Activated CD4-positive, alpha-beta T cell treated with anti-CD3 and anti-CD28 coated beads, Interleukin-2, amount 50 U/mL, for 48 hours (primary cell): ENCODE measurements around the gene COL18A1.
A peak's percentile ranks its signal among the peaks of the same experiment; 100 is the strongest.
"Not testable (repeated sequence)": the region's sequence is repeated elsewhere in the genome, so short reads cannot be mapped to it uniquely, and the experiment has no call there.

Source experiments
- DNase-seq, 2 experiments: peaks; one replicate each; pipeline ENCODE4 v3.0.0-alpha.2; 2020

Gene COL18A1

DNA sequence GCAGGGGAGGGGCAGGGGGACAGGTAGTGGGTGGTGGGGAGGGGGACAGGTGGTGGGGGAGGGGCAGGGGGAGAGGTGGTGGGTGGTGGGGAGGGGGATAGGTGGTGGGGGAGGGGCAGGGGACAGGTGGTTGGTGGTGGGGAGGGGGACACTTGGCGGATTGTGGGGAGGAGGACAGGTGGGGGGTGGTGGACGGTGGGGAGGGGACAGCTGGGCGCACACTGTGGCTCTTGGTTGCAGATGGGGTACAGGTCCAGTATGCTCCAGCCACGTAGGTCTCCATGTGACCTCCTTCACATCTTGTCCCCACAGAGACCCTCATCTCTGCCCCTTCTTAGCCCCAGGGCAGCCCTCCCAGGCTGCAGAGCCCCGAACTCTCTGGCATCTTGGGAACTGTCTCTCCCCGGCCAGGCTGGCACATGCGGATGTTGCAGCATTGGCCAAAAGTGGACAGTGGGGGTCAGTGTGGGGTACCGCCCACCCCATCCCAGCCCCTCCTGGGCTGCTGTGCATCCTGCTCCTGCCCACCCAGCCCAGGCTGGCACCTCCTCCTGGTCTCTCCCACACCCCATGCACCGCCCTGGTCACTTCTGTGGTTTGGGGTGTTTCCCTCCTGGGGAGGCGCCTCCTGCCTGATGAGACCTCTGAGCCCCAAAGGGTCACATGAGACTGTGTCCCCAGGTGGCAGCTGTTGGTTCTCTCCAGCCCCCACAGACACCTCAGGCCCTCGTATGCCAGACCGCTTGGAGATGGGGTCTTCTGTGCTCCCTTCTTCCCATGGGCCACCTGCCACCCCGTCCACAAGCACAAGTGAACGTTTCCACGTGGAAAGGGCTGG, 144.9 kb downstream of the COL18A1 start:
- peak in 1 of 2 experiments; percentile 17 for DNase-seq

DNA sequence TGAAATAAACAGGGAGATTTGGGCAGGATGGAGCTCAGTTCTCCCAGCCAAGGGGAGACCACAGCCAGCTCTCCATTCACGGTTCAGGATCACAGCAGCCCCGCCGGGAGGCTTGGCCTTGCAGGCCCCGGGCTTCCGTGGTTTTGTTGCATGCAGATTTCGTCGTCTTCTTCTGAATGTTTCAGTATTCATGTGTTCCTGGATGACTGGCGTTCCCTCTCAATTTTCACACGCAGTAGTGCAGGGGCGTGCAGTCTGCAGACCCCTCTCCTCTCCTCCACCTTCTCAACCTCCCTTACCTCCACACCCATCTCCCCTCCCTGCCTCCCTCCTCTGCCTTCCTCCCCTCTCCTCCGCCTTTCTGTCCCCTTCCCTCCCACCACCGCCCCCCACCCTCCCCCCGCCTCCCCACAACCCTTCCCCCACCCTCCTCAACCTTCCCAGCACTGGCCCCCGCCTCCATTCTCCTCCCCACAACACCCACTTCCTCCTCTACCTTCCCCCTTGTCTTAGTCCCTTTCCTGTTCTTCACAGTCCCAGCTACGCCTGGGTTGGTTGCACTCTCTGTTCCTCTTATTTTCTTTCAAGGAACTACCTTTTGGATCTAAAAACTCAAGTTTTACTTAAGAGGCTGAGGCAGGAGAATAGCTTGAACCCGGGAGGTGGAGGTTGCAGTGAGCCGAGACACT, 145.7 kb downstream of the COL18A1 start:
- DNase-seq = peak; percentile 72 to 81

- DNase-seq = peak; percentile 48 to 49
Measured at GRCh38 chr21:45551316-45551715, 146.4 kb downstream of the COL18A1 start.

- peak; percentile 23 to 28 for DNase-seq
Measured at GRCh38 chr21:45551783-45552695, 147.1 kb downstream of the COL18A1 start.

GRCh38 chr21:45552696-45553391, 147.9 kb downstream of the COL18A1 start:
- no peak for DNase-seq

- peak; percentile 91 for DNase-seq
Measured at GRCh38 chr21:45554477-45555175, 149.7 kb downstream of the COL18A1 start.

DNA sequence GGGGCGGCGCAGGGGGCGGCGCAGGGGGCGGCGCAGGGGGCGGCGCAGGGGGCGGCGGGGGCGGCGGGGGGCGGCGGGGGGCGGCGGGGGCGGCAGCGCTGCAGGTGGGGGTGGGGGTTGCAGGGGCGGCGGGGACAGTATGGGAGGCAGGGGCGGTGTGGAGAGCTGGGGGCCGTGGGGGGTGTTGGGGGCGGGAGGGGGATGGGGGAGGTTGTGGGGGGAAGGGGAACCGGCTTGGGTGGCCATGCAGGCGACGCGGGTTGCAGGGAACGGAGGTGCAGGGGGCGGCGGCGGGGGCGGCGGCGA, 150.2 kb downstream of the COL18A1 start:
- DNase-seq = no peak

DNA sequence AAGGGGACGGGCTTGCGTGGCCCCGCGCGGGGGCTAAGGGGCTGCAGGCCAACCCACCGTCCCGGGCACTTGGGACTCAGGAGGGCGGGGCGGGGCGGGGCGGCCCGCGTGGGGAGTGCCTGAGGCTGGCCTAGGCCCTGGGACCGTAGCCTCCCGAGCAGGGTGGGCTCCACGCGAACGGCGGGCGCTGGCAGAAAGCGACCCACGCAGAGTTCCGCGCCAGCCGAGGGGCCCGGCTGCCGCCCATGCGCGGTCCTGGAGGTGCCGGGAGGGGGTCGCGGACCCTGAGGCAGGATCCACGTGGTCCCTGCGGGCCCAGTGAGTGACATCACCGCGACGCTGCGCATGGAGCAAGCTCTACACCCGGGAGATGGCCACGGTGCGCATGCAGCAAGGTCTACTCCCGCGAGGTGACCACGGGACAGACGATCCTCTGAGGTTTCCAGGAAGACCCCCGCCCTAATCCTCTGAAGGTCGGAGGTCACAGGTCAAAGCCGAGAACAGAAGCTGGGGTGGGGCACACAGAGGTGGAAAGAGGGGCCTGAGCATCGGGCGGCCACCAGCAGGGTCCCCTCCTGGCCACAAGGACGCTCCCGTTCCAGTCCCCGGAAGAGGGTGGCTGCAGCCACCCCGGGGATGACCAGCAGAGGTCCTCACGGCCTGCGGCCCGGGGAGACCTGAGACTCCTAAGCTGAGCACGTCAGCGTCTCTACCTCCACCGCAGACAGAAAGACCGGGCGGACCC, 150.8 kb downstream of the COL18A1 start:
- DNase-seq = peak; percentile 56 to 66

GRCh38 chr21:45556302-45556644, 151.3 kb downstream of the COL18A1 start:
- DNase-seq = no peak

DNA sequence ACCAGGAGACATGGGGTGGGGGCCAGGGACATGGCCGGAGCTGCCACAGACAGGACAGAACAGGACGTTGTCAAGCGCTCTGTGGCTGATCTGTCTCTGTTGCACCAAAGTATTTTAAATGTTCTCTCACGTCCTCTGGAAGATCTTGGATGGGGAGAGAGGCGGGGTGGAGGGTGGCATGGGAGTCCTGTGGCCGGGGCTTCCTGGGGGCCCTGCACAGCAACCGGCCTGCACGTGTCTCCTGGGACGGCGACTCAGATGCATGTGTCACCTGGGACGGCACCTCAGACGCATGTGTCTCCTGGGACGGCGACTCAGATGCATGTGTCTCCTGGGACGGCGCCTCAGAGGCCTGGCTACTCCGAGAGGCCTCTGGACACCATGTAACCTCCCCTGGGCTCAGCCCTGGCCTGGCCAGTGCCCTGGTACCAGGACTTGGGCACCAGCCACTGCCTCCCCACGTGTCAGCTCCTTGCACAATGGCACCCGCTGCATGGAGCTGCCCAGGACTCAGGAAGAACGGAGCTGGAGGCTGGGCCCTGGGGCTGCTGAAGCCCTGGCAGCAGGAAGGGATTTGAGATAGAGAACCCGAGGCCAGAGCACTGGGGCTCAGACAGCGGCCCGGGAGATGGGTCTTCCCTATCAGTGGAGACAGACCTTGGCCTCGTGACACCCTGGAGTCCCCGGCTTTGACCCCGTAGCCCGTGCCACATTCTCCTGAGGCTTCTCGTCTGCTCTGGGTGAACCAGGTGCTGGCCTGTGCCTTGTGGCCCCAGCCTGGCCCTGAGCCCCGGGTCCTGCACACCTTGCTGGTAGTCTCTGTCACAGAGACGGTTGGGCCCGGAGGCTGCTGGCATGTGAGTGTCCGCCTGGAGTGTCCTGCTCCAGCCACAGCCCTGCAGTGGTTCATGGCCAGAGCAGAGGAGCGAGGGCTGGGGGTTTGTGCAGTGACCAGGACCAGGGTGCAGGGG, 152.0 kb downstream of the COL18A1 start:
- DNase-seq = no peak

- DNase-seq = no peak
Measured at GRCh38 chr21:45557616-45558043, 152.7 kb downstream of the COL18A1 start.

DNA sequence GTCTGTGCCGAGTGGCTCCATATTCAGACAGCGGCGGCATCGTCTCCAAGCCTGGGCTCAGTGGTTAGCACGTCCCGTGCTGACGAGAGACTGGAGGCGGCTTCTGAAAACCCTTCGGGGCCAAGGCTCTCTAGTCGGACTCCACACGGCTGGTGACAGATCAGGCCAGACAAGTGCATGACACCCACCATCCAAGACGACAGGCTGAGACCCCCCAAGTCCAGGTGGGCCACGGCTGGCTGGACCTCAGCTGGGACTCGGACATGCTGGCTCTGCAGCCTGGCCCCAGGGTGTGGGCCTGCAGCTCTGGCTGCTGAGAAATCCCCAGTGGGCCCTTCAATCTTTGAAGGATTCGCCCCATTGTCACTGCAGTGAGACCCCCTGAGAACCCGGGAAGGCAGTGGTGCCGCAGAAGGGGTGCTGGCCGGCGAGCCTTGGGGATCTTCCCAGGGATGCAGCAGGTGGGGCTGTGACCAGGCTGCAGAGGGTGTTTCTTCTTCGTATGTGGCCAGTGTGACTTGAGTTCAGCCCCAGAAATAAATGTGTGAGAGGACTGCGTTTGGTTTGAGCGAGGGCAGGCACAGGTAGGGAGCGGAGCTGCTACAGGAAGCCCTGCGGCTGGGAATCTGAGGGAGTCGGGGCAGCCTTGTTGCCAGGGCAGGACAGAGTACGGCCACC, 153.2 kb downstream of the COL18A1 start:
- no peak for DNase-seq

DNA sequence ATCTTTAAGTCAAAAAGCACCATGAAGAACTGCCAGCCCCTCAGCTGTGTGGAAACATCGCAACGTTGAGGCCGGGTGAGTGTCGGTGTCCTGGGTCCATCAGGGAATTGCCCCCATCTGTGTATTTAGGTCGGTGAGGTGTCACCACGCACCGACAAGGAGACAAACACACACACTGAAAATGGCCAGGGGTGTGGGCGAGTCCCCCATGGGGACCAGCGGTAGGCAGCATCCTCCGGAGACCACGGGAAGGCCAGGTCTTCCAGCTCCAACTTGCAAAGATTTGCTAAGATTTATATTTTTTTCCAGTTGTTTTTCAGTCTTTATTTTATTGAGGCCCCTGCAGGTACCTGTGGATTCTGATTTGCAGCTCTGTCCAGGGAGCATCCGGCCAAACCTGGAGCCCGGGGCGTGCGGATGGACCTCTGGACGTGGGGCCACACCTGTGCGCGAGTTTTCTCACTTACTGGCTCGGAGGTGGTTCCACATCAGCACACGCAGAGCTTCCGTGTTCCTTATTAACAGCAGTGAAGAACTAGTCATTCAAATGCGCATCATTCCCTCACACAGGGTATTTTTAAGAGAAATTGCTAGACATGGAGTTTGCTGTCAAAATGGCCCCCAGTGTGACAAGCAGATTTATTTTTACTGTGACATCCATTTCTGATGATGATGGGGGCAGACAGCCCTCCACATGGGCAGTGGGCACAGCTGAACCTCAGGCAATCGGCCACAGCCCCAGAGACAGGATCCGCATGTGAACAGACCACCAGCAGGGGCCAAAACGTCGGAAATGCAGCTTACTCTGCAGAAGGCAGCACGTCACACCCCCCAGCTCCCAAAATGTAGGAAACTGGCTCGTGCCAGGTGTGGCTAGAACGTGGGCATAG, 154.5 kb downstream of the COL18A1 start:
- DNase-seq = no peak

DNA sequence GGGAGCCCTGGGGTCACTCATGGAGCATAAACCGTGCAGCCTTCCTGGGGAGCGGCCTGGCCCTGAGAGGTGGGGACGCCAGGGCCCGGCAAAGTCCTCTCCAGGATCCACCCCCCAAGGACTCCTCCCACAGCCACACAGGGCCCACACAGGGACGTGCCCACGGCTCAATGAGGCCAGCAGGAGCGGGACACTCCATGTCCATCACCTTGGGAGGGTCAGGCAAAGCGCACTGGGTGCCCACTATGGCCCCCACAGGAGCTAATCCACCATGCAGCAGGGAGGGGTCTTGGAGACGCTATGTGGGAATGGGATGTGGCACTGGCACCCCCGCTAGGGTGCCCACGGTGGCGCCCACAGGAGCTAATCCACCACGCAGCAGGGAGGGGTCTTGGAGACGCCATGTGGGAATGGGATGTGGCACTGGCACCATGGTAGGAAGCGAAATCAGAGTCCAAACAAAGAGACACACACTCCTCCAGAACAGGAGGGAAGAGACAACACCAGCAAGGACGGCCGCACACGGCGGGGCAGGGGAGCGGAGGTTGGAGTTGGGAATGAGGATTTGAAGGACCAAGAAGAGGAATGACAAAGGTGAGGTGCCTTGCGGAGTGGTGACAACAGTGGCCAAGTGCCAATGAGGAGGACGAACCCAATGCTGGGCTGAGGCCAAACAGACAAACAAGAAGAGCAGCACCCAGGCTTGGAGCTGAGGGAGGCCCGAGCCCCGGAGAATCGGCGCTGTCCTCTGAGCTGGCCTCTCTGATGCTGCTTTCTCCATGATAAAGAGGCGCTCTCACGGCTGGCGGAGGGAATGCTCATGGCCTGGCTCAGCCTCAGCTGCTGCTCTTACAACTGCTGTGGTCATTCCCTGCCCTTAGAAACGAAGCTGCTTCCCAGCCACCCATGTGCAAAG, 155.4 kb downstream of the COL18A1 start:
- no peak for DNase-seq

- DNase-seq = not testable (repeated sequence)
Measured at GRCh38 chr21:45561241-45561640, 156.3 kb downstream of the COL18A1 start.

DNA sequence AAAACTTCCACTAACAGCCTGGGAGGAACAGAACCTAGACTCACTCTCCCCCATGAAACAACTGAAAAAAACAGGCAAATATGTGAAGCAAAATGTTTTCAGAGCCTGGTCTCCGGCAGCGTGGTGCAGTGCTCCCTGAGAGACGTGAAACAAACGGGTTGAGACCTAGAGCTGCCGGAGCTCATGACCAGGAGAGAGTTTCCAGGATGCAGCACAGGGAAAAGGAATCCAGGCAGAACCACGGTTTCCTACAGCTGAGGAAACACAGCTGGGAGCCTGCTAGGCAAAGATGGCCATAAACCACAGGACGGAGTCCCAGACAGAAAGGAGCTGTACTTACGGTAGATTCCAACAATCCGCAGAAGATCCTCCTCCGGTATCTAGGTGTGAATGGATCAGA, 157.4 kb downstream of the COL18A1 start:
- no peak for DNase-seq

- no peak for DNase-seq
Measured at GRCh38 chr21:45562965-45563364, 158.0 kb downstream of the COL18A1 start.
